ENCODE measurements around the gene CCDC28A. TPM values are rescaled to one million over a fixed set of nuclear protein-coding genes. Genes with fewer than 3 reads are reported as not detected.
A peak's percentile ranks its signal among the peaks of the same experiment; 100 is the strongest.

Gene CCDC28A
- total RNA-seq, 2 donors from 2014 or later = 5.2 to 9.7 TPM

DNA sequence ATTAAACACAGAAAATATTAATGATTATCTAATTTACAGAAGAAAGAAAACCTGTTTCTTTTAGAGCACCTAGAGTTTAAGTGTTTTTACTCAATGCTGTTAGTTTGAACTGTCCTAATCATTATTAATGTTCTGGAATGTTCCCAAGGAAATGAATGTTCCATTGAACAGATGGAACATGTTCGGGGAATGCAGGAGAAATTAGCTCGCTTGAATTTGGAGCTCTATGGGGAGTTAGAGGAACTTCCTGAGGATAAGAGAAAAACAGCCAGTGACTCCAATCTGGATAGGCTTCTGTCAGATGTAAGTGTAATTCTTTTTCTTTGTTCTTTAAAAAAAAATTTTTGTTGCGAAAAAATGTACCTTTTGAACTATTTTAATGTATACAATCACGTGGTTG lies 11.5 kb downstream of the CCDC28A start:
- no peak for DNase-seq
- intact Hi-C loops (cut with DNase I) = no loop called here
- ATAC-seq = peak in 1 of 2 donors; percentile 38

DNA sequence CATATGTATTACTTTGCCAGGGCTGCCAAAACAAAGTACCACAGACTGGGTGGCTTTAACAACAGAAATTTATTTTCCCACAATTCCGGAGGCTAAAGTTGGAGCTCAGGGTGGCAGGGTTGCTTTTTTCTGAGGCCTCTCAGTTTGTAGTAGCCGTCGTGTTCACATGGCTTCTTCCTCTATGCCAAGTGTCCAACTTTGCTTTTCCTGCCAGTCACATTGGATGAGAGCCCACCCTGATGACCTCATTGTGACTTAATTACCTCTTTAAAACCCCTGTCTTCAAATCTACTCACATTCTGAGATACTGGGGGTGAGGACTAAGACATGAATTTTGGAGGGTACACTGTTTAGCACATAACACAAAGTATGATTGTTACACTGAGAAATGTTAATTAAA lies 12.4 kb downstream of the CCDC28A start:
- ATAC-seq = peak; percentile 76
- no peak for DNase-seq
- intact Hi-C loops (cut with DNase I) = no loop called here

DNA sequence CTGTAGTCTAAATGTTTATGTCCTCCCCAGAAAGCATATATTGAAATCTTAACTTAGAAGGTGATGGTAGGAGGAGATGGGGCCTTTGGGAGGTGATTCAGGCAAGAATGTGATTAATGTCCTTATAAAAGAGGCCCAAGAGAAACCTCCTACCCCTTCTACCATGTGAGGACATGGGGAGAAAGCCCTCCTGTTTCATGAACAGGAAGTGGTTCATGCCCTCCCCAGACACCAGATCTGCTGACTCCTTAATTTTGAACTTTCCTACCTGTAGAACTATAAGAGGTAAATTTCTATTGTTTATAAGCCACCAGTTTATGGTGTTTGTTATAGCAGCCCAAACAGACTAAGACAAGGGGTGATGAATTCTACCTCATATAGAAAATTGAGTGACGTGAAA lies 13.6 kb downstream of the CCDC28A start:
- no peak for DNase-seq
- intact Hi-C loops (cut with DNase I) = no loop called here
- ATAC-seq = no peak

DNA sequence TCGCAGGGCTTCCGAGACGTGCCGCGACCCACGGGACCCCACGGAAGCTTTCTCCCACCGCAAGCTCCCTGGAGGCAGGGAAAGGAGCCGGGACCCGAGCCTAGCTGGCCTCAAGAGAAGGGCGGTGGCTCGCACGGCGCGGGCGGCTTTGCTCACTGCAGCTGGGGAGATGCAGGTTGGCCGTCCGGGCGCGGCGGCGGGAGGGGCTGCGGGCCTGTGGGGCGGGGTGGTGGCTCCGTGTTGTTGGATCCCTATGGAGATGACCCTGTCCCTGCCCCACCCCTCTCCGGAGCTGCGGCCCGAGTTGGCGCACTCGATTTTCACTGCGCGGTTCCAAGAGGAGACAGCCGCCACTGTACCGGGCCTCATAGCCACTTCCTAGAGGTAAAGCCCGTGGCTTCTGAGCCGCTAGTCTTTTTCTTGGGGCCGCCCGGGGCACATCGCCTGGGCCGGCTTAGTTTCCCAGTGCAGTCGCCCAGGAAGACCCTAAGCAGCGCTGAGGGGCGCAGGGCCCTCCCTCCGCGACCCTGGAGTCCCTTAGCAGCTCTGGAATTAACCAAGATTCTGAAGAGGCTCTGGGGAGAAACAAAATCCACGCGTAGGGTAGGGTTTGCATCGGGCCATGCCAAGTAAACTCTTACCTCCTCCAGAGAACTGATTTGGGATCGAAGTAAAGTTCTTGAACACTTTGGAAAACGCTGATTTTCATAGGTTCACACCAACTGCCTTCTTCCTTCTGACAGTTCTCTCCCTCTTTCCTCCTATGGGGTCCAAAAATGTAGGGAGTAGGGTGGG lies 22.4 kb downstream of the CCDC28A start, which contains the start of gene ECT2L:
TSS of gene ECT2L (plus strand) at position 279 of the 795 bp plus-strand sequence. CDS start 17,188 bp downstream, outside the sequence.
- ATAC-seq (peak; percentile 94 to 99), DNase-seq (peak; percentile 87)
- intact Hi-C loops (cut with DNase I) = no loop called here

DNA sequence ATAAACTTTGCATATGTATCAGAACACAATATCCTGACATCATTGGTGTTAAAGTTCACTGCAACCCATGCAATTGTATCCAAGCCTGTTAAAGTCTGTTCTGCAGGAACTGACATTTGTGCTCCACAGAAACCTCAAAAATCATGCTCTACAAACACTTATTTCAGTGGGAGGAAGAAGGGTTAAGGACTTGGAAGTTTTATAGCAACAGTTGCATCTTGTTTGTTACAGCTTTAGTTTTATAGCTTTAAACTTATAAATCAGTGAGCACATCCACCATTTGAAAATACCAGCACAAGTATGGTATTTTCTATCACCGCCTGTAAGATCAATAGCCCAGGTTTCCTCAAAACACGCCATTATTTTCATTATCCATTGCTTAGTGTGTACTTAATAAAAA lies 23.2 kb downstream of the CCDC28A start:
- DNase-seq = no peak
- ATAC-seq = no peak
- intact Hi-C loops (cut with DNase I) = no loop called here

DNA sequence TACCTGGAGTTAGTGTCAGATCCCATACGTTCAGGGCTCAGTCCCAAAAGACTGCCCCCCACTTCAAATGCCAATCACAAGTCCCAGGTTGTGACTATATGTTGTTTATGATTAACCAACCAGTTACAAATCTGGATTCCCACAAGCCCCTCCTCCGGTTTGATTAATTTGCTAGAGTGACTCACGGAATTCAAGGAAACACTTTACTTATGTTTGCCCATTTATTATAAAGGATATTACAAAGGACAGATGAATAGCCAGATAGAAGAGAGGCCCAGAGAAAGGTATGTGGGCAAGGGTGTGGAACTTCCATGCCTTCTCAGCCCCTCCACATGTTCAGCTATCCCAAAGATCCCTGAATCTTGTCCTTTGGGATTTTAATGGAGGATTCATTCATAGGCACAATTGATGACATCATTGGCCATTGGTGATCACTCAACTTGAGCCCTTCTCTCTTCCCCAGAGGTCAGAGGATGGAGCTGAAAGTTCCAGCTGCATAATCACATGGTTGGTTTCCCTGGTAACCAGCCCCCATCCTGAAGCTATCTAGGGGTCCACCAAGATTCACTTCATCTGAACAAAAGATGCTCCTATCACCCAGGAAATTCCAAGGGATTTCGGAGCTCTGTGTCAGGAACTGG lies 24.4 kb downstream of the CCDC28A start:
- DNase-seq = no peak
- ATAC-seq = no peak
- intact Hi-C loops (cut with DNase I) = no loop called here

DNA sequence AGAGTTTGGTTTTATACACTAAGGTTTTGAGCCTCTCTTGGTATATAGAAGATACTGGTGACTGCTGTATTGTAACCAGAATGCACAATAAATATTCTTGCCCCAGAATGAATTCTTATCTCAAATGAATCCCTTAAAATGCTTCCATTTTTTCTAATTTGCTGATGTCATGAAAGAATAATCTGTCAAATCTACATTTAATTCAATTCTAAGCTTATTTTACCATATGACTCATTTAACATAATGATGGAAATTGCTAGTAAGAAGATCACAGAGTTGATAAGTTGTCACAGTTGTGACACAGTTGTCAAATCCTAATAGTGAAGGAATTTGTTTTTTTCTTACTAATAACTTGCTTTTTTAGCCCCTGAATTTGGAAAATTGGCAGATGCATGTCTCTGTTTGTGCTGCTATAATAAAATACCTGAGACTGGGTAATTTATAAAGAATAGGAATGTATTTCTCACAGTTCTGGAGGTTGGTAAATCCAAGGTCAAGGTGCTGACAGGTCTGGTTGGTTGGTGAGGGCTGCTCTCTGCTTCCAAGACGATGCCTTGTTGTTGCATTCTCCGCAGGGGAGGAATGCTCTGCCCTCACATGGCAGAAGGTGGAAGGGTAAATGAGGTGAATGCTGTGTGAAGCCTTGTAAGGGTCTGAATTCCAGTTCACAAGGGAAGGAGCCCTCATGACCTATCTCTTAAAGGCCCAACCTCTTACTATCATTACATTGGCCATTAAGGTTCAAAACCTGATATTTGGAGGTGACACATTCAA lies 27.0 kb downstream of the CCDC28A start:
- DNase-seq (no peak), ATAC-seq (no peak)
- intact Hi-C loops (cut with DNase I) = no loop called here

DNA sequence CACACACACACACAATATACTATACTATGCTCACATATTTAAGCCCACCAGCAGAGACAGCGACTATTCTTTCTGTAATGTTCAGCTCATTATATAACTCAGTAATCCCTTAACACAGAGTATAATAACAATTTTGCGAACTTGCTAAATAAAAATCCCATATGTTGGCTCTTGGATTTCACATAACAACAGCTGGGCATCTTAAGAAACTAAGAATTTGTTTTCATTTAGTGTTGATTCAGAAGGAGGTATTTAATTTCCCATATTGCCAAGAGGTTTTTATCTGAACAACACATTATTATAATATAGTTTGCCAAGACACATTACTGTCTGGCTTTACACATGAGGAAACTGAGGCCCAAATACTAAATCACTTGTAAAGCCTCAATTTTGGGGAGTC lies 29.8 kb downstream of the CCDC28A start:
- no peak for ATAC-seq
- intact Hi-C loops (cut with DNase I) = no loop called here
- no peak for DNase-seq

DNA sequence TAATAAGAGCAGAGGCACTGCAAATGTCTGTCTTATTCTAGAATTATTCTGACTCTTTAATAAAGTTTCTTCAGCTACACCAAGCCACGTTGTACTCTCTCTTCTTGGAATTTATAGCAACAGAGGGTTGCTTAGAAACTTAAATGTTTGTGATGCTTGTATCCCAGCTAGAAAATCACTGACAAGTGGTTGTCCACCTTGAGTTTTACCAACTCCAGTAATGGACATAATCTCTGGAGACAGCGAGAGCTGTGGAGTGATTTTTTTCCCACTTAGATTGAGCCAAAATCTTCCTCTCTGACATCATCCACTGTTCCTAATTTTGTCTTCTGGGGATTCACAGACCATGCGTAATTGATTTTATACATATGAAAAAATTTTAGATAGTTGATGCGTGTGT lies 30.3 kb downstream of the CCDC28A start:
- DNase-seq = no peak
- ATAC-seq = peak in 1 of 2 donors; percentile 56
- intact Hi-C loops (cut with DNase I) = no loop called here

DNA sequence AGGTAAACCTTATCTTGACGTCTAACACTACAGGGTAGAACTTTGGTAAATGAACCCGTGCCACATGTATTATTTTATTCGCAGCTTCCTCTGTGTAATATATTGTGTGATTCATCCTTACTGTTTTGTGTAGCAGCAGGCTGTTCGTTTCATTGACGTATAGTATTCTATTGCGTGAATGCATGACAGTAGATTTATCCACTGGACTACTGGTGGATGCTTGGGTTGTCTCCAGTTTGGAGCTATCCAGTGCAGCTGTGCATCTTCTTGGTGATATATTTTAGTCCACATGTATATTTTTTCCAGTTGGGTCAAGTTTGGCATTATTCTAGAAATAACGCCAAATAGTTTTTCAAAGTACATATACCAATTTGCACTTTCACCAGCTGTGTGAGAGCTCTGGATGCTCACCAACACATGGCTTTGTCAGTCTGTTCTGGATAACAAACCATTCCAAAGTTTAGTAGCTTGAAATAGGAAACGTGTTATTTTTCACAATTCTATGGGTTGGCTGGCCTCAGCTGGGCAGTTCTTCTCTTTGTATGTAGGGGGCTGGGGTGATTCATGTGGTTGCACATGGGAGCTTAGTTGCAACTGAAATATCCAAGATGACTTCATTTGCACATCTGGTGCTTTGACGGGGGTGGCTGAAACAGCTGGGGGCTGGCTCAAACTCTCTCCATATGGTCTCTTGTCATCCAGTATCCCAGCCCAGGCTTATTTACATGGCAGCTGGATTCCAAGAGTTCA lies 31.6 kb downstream of the CCDC28A start:
- DNase-seq (peak; percentile 27), ATAC-seq (peak in 1 of 2 donors; percentile 84)
- intact Hi-C loops (cut with DNase I) = no loop called here

DNA sequence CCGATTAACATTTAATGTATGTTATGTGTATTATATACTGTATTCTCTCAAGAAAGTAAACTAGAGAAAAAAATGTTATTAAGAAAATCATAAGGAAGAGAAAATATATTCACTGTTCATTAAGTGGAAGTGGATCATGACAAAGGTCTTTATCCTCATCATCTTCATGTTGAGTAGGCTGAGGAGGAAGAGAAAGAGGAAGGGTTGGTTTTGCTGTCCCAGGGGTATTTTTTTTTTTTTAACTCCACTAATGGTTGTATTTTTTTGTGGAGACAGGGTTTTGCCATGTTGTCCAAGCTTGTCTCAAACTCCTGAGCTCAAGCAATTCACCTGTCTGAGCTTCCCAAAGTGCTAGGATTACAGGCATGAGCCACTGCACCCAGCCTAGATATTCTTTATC lies 33.3 kb downstream of the CCDC28A start:
- ATAC-seq (no peak), DNase-seq (no peak)
- intact Hi-C loops (cut with DNase I) = no loop called here

DNA sequence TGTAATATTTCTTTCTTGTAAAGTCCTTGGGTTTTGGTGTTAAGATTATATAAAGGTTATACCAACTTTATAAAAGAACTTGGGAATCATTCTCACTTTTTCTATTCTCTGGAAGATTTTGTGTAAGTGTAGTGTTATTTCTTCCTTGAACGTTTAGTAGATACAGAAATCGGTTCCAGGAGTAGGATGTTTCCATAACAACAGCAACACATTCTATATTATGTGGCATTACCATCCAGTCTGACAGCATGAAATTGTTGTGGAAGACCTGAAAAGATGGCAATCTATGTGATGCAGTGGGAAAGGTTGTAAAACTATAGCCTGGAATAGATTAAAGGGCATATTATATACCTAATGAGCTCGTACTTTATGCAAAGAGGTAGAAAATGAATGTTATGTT lies 36.1 kb downstream of the CCDC28A start:
- intact Hi-C loops (cut with DNase I) = loop anchor here in 1 of 2 donors (10.0 kb wide), 1 partner anchor 555 kb away; no protein-coding TSS in a partner anchor
- ATAC-seq = no peak

DNA sequence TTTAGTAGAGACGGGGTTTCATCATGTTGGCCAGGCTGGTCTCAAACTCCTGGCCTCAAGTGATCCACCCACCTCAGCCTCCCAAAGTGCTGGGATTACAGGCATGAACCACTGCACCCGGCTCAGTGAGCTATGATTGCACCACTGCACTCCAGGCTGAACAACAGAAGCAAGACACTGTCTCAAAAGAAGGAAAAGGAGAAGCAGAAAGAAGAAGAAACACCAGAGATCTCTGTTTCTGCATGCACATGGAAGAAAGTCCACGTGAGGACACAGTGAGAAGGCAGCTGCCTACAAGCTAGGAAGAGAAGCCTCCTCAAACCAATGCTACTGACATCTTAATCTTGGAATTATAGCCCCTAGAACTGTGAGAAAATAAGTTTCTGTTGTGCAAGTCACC lies 38.3 kb downstream of the CCDC28A start:
- DNase-seq = no peak
- intact Hi-C loops (cut with DNase I) = loop anchor here in 1 of 2 donors (10.0 kb wide), 1 partner anchor 553 kb away; no protein-coding TSS in a partner anchor
- ATAC-seq = no peak

More for the DNA sequence above, 36.1 kb downstream of the CCDC28A start:
- no peak for DNase-seq

DNA sequence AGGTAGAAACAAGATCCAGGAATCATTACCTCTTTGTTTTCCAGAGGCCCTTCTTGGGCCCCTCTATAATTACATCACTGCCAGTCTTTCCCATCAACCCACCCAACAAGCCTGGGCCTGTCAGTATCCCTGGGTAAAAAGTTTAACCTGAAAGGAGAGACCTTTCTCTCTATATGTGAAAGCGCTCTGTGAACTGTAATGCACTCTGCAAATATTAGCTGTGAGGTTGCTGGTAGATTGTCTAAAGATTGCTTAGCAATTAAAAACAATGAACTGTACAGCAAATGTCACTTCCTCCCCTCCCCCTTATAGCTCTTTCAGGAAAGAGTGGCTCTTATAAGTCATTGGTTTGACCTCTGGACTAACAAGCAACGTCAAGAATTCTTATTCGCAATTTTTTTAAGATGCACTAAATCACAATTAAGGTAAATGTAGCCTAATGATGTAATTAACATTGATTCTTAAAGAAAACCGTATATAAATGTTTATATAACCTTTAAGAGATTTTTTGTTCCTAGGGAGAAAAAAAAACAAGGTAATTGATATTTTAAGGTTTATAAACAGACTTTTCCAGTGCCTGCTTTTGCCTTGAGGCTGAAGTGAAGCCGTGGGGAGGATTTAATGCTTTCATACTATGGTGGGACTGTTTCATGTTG lies 40.7 kb downstream of the CCDC28A start:
- intact Hi-C loops (cut with DNase I) = loop anchor here (2.0 to 10.0 kb wide), 2 partner anchors 174 to 550 kb away; partner anchors contain the start of gene REPS1 (in 1 of the 2)
- DNase-seq (no peak), ATAC-seq (no peak)

DNA sequence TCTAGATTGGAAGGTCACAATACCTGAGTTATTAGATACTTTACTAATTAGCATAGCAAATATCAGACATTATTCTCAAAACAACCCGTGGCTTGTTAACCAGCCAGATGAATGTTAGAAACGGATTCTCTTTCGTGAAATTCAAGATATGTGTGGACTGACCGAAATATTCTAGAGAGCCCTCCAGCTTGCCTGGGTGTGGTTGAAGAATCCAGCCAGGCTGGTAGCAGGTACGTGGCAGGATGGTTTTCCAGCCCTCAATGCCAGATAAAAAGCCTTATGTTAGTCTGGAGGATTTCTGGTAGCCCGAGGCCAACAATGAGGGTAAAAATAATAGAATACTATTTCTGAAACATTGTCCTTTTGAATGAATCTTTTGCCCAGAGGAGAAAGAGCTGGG lies 41.7 kb downstream of the CCDC28A start:
- ATAC-seq = no peak

DNA sequence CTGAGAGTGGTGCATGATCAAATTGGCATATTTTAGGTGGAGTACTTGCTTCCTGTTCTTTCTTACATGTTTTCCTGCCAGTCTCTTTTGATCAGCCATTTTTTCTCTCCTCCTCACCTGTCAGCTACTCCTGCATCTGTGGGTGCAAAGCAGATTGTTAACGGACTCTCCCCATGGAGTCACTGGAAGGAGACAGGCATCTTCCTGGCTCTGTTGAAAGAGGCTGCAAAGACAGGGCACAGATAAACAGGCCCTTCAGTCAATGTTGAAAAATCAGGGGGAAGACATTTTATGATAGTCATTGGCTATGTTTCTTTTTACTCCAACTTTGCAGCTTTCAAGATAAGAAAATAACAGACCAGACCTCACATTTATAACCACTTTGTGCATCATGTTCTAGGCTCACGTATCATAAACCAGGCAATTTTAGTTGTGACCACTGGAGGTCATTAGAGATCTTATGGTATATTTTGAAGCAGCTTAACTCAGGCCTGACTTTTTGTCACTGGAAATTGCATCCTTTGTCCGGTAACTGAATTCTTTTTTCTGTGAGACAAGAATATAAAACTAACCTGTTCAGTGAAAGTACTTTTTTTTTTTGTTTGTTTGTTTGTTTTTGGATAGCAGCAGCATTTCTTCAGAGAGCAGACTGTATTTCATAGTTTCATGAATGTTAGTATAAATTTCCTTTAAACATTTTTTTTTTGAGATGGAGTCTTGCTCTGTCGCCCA lies 42.4 kb downstream of the CCDC28A start:
- DNase-seq = no peak
- ATAC-seq = peak; percentile 75 to 87
- intact Hi-C loops (cut with DNase I) = loop anchor here (2.0 to 10.0 kb wide), 5 partner anchors 171 to 549 kb away; partner anchors contain the start of gene REPS1 (in 2 of the 2)

More for the DNA sequence above, 41.7 kb downstream of the CCDC28A start:
- intact Hi-C loops (cut with DNase I) = loop anchor here (2.0 to 10.0 kb wide), 5 partner anchors 172 to 550 kb away; partner anchors contain the start of gene REPS1 (in 2 of the 2)
- DNase-seq = no peak

DNA sequence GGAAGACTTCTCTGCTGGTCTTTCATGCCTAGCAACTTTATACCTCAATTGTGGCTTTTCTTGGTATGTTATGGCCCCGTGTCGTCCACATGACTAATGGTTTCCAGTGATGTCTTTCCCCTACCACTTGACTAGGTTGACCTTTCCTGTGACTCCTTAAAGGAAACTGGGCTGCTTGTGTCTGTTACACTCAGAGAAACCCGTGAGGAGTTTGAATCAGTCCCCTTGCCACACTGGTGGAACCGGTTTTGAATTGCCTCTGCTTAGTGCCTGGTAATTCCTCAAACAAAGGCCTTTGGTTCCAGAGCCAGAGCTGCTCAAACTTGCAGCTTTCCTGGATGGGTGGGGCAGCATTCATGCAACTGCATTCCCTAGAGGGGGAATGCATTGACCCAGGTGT lies 44.2 kb downstream of the CCDC28A start:
- DNase-seq (no peak), ATAC-seq (peak in 1 of 2 donors; percentile 17)
- intact Hi-C loops (cut with DNase I) = loop anchor here (5.0 to 10.0 kb wide), 4 partner anchors 170 to 547 kb away; partner anchors contain the start of gene REPS1 (in 1 of the 2)
